Non-pigmented ciliary epithelial cell (primary cell): ENCODE results near the gene TMEM119.
"Not testable (repeated sequence)": the region's sequence is repeated elsewhere in the genome, so short reads cannot be mapped to it uniquely, and the experiment has no call there.

Experiments used
- DNase-seq: peaks from one replicate; pipeline ENCODE4 v3.0.0-alpha.2; 2010; ENCODE audit warnings: low read depth

TMEM119 gene

GRCh38 chr12:108599948-108600701, 2.2 kb upstream of the TMEM119 start:
- no peak for DNase-seq

GRCh38 chr12:108599541-108599940, 1.7 kb upstream of the TMEM119 start:
- DNase-seq, result no peak

GRCh38 chr12:108598553-108599250, 818 bp upstream of the TMEM119 start:
- no peak for DNase-seq

DNA sequence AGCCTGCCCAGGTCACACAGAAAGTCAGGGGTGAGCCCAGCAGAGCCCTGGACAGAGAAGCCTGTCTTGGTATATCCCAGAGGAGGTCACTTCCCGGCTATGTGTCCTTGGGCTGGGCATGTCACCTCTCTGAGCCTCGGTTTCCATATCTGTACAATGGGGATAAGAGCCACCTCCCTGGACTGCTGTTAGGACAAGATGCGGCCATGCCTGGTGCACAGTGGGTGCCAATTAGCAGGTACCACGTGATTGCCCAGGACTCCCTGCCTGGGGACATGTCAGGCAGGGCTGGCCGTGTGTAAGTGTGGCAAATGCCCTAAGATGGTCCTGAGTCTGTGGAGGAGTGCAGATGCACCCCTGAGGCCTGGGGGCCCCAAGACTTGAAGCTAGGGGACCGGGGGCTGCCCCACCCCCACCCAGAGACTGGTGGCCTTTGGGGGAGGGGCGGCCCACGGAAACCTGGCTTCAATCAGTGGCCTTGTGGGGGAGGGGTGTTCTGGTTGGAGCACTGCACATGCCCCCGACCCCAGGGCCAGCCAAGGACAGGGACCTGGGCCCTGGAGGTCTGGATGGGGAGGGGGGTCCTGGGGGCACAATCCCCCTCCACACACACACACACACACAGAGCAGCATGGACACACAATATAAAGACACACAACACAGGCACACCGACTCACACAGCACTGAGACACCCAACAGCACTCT, 878 bp downstream of the TMEM119 start:
- DNase-seq, result no peak

- DNase-seq, result no peak
These were observed 1.9 kb downstream of the TMEM119 start for GRCh38 chr12:108595711-108596647.

DNA sequence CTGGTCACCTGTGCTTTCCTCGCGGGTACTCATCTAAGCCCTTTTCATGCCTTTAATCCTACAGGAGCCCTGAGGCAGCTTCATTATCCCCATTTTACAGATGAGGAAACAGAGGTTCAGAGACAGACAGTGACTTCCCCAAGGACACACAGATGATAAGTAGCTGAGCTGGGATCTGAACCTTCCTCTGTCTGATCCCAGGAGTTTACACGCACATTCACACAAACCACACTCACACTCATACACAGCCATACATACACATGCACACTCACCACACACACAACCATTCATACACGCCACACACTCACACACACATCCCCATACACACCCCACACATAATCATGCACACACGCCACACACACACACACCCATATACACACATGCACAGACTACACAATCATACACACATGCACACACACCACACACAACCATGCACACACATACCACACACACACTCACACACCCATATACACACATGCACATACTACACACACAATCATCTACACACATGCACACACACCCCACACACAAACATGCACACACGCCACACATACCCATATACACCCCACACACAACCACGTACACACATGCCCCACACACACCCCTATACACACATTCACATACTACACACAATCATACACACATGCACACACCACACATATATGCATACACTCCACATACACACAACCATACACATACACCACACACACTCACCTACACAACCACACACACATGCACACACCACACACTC, 2.7 kb downstream of the TMEM119 start:
- no peak for DNase-seq

GRCh38 chr12:108594323-108594903, 3.5 kb downstream of the TMEM119 start:
- DNase-seq, result no peak

DNA sequence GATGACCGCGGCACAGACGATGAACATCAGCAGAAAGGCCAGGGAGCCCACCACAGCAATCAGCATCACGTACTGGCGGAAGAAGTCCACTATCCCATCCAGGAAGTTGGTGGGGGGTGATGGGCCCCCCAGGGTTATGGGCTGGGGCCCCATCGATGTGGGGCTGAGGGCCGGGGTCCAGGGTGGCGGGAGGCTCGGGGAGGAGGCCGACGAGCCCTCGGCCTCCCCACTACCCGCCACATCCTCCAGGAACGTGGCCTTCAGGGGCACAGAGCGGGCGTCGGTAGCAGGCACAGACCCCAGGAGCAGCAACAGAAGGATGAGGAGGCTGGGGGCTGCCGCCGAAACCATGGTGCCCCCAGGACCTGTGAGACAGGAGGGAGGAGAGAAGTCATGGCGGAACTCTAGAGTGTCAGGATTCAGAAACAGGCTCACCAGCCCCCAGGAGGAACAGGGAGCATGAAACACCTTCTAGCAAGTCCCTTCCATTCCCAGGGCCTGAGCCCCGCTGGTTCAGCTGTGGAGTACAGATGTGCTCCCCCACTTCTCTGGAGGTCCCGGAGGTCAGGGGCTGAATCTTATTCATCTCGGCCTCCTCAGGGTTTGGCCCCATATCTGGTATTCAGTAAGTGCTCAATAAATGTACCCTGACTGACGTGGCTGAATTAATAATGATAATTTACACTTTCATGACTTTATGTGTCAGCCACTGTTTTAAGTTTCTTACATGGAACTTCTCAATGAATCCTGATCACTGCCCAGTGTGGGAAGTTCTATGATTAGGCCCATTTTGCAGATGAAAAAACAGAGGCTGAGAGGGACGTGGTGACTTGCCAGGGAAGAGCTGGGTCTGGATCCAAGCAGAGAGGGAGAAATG, 5.6 kb downstream of the TMEM119 start:
- no peak for DNase-seq

- no peak for DNase-seq
These were observed 6.5 kb downstream of the TMEM119 start for GRCh38 chr12:108591267-108591980.

- DNase-seq, result not testable (repeated sequence)
These were observed 7.4 kb downstream of the TMEM119 start for GRCh38 chr12:108590463-108590862.

DNA sequence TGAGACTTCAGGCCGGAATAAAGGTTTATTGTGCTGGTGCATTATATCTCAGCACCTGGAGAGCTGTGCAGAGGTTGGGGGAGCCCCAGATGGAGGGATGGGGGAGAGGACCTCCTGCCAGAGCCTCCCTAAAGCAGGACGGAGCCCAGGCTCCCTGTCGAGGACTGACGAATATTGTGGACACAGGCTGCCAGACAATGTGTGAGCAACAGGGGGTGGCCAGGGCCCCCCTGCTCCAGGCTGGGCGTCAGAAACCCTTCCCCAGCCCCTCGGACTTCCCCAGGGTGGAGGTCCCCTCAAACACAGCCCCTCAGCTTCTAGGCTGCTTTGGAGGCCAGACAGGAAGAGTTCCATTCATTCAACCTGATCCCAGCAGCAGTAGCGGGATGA, 8.0 kb downstream of the TMEM119 start:
- DNase-seq, result no peak

DNA sequence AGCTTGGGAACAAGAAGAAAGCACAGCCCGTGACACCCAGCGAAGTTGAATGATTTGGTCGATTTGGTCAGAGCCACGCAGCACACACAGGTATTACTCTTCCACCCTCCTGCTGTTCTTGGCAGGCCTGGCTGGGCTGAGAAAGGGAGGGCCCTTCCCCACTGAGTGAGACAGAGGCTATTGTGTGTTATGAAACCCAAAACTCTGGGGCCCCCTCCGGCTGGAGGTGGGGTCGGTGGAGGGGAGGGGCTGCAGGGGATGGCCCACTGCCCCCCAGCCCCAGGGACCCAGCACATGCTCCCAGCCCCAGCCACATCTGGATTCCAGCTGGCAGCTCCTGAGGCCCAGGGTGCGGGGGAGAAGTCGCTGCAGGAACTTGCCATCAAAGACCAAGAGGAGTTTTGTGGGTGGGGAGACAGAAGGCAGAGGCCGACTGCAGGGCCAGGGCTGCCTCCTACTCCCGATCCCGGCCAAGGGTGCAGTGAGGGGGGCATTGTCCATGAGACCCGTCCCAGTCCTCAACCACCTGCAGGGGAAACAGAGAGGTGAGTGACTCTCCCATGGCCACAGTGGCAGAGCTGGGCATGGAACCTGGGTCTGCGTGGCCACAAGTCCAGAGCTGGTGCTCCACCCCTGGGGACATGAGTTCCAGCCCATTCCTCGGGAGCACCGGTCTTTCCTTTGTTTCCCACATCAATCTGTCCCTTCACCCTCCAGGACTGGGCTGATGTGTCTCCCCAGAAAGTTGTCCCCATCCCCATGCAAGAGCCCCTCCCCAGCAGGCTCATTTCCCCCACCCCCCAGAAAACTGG, 8.7 kb downstream of the TMEM119 start:
- DNase-seq, result no peak

DNA sequence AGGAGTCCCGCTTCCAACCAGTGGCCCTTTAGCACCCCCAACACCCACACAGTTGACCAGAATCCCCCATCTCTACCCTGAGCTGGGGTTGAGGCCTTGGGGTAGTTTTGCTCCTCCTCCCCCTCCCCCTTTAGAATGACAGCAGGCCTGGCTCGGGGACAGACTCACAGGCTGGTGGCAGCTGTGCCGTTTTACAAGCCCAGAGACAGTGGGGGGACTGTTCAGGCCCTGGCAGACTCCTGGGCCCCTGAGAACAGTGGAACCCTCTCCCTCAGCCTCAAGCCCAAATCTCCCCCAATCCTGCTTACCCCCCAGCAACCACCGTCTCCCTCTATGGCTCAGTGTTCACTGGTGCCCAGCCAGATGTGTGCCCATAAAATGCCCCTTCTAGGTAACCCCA, 10.1 kb downstream of the TMEM119 start:
- no peak for DNase-seq

DNA sequence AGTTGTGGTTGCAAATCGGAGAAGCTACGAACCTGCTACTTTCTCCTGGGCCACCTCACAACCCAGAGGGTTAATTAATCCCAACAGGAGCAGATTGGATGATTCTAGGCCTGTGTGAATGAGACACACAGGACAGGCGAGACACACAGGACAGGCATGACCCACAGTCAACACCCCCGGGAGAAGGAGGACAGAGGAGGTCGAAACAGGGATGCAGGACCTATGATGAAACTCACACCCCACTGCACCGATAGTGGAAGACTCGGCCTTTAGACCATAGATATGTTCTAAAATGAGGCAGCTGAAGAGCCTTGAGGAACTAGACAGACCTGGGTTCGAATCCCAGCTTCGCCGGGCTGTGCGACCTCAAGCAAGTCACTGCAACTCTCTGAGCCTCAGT, 11.6 kb downstream of the TMEM119 start:
- no peak for DNase-seq

GRCh38 chr12:108585864-108586263, 12.0 kb downstream of the TMEM119 start:
- DNase-seq, result no peak

- DNase-seq, result no peak
These were observed 13.3 kb downstream of the TMEM119 start for GRCh38 chr12:108584456-108585065.

DNA sequence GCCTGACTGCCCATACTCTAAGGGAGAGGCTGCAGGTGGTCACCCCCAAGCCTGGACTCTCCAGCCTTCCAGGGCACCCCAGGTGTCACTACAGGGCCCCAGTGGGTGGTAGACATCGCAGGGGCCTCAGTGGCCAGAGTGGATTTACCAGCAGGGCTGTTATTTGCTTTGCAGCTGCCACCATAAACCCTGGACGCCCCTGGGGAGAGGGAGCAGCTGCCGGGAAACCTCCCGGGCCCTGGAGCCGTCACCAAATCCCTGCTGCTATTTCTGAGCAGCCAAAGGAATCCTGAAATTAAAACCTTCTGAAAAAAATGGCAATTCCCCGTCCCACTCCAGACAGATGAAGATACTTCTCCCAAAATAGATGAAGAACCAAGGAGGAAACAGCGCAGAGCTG, 13.9 kb downstream of the TMEM119 start:
- no peak for DNase-seq
